ENCODE measurements around the gene CLIC4. TPM values are rescaled to one million over a fixed set of nuclear protein-coding genes. Genes with fewer than 3 reads are reported as not detected.
"Not testable (repeated sequence)": the region's sequence is repeated elsewhere in the genome, so short reads cannot be mapped to it uniquely, and the experiment has no call there.

CLIC4 gene
- polyA plus RNA-seq, 1 donor = 119 TPM

DNA sequence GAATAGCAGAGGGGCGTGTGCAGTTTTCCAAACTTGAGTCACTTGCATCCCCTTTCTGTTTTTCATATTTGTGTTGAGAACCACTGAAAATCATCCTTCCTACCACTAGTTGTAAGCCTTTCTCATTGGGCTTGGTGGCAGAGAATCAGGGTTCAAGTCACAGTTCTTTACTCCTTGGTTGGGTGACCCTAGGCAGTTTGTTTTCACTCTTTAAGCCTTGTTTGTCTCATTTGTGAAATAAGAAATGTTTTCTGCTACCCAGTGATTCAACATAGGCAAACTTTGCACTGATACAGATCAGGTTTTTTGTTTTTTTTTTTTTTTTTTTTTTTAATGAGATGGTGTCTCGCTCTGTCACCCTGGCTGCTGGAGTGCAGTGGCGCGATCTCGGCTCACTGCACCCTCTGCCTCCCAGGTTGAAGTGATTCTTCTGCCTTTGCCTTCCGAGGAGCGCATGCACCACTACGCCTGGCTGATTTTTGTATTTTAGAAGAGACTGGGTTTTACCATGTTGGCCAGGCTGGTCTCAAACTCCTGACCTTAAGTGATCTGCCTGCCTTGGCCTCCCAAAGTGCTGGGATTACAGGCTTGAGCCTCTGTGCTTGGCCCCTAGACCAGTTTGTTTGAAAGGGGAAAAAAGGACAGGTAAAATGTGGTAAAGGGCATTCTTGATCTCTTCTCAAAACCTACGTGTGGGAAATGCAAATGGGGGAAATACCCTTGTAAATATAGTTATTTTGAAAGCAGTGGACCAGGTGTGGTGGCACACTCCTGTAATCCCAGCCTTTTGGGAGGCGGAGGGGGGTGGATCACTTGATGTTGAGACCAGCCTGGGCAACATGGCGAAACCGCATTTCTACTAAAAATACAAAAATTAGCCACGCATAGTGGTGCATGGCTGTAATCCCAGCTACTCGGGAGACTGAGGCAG lies 3.2 kb downstream of the CLIC4 start:
- no peak for DNase-seq

DNA sequence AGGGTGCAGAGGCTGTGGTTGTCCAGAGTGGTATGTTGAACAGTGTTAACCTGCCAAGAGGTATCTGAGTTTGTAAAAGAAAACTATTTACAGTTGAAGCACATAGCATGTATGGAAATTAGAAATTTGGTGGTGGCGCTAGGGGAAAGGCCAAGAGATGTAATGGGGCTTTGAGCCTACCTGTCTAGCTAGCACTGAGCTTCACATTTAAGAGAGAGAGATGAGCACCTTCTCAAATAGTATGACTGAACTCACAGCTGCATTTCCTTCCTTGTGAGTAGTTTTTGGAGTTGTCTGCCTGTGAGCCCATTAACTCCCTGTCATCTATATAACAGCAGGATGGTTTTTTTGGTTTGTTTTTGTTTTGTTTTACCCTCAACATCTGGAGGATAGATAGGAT lies 4.0 kb downstream of the CLIC4 start:
- DNase-seq = no peak

DNA sequence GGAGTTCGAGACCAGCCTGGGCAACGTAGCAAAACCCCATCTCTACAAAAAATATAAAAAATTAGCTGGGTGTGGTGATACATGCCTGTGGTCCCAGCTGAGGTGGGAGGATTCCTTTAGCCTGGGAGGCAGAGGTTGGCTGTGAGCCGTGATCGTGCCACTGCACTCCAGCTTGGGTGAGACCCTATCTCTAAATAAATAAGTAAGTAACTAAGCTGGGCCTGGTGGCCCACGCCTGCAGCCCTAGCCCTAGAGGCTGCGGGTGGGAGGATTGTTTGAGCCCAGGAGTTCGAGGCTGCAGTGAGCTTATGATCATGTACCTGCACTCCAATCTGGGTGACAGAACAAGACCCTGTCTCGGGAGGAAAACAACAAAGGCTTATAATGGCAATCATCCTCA lies 4.6 kb downstream of the CLIC4 start:
- DNase-seq = no peak

DNA sequence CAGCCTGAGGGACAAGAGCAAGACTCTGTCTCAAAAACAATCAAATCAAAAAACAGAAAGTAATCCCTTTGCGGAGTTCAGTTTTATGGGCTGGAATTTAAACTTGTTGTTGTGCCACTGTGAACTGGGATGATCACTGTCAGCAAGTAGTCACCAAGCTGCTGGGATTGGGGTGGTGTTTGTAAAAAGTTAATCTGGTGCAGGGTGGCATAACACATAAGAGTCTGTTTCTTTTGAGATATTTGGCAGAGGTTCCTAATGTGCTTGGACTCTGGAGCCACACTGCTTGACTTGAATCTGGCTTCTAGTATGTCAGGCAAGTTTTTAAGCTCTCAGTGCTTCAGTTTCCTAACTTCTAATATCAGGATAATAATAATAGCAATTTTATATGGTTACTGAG lies 6.6 kb downstream of the CLIC4 start:
- DNase-seq = no peak

DNA sequence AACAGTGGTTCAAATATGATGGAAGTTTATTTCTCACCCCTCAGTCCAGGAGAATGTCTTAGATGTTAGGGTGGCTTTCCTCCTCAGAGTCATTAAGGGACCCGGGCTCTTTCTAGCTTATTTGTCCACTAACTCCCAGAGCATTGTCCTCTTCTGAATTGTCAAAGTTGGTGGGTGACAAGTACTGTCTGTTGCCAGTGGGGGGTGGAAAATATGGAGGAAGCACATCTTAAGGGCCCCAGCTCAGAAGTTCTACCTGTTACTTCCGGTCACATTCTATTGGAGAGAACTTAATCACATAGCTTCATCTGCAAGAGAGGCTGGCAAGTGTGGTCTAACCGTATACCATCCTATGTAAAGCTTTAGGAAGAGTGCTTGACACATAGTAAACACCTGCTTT lies 7.1 kb downstream of the CLIC4 start:
- no peak for DNase-seq

DNA sequence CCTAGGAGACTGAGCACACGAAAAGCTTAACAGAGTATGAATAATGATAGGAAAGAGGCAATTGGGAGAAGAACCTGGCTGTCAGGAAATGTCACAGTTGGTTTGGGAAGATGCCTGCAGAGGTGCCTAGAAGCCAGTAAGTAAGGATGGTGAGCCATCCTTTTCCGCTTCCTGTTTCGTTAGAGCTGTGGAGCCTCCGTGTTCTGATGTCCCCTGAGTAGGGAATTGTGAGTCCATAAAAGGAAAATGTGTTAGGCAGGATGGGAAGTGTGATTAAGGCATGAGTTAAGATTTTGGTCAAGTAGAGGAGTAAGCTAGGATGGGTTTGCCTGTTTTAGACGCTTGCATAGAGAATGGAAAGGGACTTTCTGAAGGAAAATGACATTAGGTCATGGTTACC lies 9.0 kb downstream of the CLIC4 start:
- DNase-seq = no peak

DNA sequence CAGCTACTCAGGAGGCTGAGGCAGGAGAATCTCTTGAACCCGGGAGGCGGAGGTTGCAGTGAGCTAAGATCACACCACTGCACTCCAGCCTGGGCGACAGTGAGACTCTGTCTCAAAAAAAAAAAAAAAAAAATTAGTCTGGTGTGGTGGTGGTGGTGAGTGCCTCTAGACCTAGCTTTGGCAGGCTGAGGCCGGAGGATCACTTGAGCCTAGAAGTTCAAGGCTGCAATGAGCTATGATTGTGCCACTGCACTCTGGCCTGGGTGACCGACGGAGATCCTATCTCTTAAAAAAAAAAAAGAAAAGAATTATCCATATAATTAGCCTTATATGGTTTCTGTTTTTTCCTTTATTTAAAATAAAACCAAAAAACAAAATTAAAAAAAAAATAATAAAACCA lies 10.1 kb downstream of the CLIC4 start:
- DNase-seq = not testable (repeated sequence)

DNA sequence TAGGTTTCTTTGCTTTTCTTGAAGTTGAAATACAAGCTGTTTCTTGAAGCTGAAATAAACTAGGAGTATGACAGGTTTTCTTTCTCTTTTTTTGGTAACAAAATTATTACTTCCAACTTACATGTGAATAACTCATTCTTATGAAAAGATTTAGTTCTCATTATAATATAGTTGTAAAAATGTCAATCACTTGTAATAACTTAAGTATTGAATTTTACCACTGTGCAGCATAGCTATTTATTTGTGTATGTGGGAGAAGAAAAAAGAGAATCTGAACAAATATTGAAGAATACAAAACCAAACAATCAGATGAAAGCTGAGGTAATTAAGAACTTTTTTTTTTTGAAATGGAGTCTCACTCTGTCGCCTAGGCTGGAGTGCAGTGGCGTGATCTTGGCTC lies 11.1 kb downstream of the CLIC4 start:
- DNase-seq = no peak

DNA sequence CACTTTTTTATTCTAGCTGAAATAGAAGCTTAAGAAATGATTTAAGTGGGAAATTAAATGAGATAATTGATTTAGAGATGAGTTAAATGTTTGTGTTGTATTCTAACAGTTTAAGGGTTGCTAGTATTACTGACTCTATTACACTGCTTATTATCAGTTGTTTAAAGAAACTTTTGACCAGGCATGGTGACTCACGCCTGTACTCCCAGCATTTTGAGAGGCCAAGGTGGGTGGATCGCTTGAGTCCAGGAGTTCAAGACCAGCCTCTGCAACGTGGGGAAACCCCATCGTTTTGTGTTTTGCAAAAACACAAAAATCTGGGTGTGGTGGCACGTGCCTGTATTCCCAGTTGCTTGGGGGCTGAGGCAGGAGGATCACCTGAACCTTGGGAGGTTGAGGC lies 14.2 kb downstream of the CLIC4 start:
- DNase-seq = no peak

DNA sequence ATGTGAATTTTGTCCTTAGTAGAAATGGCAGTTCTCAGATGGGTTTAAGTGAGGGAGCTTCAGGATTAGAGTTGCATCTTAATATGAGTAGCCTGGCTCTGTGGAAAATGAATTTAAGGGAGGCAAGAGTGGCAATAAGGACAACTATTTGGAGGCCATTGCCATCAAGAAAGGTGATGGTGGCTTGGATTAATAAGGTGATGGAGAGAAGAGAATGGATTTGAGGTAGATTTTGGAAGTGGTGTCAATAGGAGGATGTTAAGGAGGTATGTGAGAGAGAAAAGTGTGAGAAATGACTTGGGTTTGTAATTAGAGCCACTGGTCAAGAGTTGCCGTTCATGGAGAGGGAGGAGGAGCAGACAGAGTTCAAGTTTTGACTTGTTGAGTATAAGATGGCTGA lies 16.3 kb downstream of the CLIC4 start:
- DNase-seq = no peak

DNA sequence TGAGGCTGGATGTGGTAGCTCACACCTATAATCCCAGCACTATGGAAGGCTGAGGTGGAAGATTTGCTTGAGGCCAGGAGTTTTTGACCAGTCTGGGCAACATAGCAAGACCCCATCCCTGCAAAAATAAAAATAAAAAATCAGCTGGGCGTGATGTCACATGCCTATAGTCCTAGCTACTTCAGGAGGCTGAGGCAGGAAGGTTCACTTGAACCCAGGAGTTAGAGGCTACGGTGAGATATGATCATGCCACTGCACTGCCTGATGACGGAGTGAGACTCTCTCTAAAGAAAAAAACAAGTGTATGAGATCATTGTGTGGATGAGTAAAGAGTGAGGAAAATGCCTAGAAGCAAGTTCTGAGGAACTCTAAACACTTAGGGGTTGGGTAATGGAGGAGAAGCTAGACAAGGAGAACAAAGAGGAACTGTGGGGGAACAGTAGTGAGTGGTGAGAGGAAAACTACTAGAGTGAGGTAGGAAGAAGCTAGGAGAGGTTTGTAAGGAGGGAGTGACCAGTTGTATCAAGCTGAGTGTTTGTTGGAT lies 17.0 kb downstream of the CLIC4 start:
- DNase-seq = no peak

DNA sequence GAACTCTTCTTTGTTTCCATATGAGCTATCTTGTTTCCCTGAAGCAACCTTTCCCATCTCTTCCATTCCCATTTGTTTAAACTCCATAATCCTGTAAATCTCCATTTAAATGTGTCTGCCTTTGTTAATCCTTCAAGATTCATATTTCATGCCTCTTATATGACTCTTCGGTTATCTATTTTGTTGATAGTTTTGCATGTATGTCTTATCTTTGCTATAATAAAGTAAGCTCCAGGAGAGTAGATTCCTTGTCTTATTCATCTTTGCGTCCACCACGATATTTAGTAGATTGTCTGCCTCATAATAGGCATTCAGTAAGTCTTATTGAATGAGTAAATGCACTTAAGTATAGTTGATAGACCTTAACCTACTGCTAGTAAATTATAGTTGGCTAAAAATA lies 18.4 kb downstream of the CLIC4 start:
- no peak for DNase-seq

DNA sequence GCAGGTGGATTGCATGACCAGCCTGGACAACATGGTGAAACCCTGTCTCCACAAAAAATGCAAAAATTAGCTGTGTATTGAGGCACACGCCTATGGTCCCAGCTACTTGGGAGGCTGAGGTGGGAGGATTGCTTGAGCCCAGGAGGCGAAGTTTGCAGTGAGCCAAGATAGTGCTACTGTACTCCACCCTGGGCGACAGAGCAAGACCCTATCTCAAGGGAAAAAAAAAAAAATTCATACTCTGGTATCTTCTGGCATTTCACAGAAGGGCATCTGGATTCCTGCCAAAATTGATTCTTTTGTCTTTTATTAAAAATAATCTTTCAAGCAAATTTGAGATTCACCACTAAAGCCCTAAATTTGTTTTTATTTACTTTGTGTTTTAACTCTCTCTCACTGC lies 19.2 kb downstream of the CLIC4 start:
- DNase-seq = no peak

DNA sequence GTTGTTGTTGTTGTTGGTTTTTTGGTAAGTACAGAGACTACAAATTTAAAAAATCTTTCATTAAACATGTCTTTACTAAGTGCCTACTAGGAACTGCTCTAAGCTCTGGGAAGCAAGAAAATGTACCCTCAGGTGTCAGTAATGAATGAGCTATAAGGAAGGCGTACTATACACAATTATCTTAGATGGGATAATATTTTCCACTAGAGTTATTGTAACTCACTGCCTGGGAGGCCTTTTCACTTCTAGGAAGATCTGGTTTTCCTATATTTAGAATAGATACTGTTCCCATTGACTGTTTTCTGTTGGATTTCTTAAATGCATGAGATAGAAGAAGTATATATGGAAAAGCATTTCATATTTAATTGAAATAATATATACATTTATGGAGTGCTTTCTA lies 19.6 kb downstream of the CLIC4 start:
- DNase-seq = no peak

DNA sequence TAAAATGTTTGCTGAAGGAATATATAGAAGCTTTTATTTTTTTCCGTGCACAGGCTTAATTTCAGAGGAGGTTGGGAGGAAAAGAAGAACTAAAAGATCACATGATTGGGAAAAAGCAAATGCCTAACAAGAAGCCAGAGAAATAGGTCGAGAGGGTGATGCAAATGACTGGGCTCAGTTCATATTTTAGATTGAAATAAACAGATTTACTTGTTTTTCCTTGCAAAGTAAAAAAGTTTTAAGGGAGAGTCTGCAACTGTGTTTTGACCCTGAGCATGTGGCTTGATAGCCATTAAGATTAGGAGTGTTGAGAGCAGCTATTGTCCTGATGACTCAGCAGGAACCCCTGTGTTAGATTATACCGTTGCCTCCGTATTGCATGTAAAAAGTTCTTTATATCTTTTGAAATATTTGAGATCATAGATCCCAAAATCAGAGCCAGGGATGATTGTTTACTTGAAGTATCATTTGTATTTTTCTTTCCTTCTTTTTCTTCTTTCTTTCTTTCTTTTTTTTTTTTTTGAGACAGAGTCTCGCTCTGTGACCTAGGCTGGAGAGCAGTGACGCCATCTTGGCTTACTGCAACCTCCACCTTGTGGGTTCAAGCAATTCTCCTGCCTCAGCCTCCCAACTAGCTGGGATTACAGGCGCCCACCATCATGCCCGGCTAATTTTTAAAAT lies 20.2 kb downstream of the CLIC4 start:
- DNase-seq = no peak

DNA sequence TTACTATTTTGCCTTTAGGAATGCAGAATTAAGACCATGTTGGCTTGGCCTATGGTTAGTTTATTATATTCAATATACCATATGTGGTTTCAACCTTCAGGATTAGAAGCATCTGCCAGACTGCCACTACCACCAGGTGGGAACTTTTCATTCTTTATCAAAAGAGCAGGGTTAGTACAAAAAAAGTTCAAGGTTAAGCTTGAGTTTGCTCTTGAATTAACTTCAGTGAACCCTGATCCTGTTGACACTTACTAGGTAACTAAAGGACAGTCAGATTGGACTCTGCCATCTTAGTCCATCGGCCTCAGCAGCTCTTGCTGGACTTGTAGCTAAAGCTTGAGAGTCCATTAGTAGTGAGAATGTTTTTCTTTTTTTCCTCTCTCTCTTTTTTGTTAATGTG lies 22.1 kb downstream of the CLIC4 start:
- DNase-seq = no peak

DNA sequence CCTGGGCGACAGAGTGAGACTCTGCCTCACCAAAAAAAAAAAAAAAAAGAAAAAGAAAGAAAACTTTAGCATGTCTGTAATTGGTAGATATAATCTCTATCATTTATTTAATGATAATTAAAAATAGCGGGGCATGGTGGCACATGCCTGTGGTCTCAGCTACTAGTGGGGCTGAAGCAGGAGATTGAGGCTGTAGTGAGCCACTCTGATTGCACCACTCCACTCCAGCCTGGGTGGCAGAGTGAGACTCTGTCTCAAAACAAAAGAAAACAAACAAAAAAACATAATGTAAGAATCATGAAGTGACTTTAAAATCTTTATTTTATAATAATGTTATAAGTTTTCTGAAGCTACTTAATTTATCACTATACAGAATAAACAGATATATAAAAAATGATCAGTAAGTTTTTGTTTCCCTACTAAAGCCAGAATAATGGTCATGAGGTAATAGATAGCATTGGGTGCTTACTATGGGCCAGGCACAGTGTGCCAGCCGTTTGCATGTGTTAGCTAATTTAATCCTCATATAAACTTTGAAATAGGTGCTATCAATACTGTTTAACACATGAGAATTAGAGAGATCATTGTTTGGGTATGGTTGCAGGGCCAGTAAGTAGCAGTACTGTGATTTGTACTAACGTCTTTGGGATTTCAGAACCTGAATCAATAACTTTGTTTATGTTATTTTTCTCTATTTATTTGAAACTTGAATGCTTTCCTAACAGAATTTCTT lies 23.8 kb downstream of the CLIC4 start:
- no peak for DNase-seq

DNA sequence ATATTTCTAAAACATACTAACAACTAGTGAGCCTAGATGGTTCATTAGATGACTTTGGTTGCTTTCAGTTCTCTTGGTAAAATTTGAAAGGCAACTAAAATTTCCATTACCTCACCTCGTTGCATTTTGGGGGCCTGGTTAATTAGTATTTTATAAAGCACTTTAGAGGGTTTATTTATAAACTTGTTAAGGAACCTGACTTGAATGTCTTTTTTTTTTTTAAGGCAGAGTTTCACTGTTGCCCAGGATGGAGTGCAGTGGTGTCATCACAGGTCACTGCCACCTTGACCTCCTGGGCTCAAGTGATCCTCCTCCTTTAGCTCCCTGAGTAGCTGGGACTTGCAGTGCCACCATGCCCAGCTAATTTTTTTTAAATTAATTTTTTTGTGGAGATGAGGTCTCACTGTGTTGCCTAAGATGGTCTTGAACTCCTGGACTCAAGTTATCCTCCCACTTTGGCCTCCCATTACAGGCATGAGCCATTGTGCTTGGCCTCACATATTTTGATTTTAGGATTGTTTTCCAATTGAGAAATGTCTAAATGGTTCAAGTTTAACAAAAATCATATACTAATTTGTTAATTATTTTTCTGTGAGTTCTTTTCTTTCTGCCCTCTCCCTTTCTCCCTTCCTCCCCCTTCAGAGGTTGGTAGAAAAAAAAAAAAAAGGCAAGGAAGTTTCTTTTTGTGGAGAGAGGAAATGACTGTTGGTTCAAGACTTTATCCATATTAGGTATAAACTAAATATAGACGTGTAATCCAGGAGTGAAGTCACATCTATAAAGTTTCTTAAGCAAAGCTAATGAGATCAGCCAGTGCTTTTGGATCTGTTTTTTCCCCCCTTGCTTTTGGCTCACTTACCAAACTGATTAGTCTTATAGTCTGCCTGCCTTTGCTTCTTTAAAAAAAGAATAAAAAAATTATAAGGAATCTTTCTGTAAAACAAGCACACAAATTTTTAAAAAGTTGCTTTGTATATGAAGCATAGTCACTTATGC lies 24.7 kb downstream of the CLIC4 start:
- DNase-seq = no peak

DNA sequence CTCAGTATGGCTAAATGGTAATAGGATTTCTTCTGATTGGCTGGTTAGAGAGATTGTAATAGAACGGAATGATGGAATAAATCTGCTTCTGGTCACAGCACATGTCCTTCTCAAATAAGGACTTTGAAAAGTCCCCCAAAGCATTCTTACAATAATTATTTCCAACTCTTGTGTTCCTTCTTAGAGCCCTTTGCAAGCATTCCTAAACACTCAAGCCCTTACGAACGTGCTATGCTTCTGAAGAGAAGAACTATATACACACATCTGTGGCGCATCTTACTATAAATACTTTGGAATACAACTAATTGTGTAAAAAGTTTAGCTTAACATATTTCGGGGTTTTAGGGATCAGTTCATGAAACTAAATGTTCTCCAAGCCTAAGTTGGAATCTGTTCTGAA lies 25.6 kb downstream of the CLIC4 start:
- DNase-seq = no peak

DNA sequence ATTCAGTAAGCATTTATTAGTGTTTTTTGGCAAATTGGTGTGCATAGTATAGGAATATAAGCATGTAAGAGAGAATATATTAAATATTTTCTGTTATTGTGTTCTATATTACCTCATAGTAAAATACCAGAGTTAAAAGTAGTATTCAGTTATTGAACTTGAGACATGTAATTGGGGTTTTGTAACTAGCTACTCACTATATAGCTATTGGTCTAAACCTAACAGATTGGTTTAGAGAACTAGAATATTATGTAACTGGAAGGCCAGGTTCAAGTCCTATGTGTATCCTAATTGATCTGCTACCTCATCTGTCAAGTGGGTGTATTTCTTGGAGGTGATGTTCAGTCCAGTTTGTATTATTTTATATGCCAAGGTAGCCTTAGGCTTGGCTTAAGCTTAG lies 26.3 kb downstream of the CLIC4 start:
- DNase-seq = no peak

DNA sequence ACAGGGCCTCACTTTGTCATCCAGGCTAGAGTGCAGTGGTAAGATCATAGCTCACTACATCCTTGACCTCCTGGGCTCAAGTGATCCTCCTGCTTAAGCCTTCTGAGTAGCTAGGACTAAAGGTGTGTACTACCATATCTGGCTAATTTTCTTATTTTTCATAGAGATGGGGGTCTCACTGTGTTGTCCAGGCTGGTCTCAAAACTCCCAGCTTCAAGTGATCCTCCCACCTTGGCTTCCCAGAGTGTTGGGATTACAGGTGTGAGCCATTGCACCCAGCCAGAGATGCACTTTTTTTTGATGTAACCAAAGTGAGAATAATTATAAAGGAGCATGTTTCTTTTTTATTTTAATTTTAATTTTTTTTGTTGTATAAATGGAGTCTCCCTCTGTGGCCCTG lies 28.4 kb downstream of the CLIC4 start:
- DNase-seq = no peak

DNA sequence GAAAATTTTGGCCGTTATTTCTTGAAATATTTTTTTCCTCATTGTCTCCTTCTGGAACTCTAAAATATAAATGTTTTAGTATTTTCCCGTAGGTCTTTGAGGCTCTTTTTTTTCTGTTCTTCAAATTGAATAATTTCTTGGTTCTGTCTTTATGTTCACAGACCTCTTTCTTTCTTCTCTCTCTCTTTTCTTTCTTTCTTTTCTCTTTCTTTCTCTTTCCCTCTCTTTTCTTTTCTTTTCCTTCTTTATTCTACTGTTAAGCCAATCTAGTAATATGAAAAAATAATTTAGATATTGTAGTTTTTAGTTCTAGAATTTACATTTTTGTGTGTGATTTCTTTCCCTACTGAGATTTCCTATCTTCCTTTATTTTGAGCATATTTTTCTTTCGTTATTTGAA lies 30.1 kb downstream of the CLIC4 start:
- no peak for DNase-seq

Measured in hindlimb muscle (tissue), 1 donor.